ENCODE measurements around the gene LMAN1. TPM values are rescaled to one million over a fixed set of nuclear protein-coding genes. Genes with fewer than 3 reads are reported as not detected.

LMAN1 gene
- total RNA-seq, 2 donors from 2014 or later, result 91.0 to 112 TPM

DNA sequence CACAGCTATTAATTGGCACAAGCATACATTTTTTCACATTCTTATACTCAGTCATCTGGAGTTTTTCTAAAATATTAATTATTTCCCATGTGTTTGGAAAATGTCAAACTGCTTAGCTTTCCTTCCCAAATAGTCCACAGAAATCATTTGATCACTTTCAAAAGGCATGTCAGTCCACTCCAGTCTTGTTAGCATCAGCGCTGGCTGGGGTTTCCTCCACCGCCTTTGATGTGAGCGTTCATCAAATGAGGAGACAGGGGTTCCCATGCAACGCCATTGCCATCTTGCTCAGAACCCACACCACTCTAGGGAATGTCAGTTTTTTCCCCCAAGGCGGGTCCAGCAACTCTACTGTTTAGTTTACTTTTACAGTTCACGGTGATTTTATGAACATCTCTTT is 72.7 kb downstream of the LMAN1 start:
- Histone ChIP-seq H3K9me3 (no peaks in the 10 kb centered on the region), H3K27me3 (replicated peaks; ENCODE audit: insufficient read depth) (peaks cover 4% of the 10 kb centered on the region), H3K4me1 (replicated peaks) (no peaks in the 10 kb centered on the region), H3K4me3 (no peak overlapping the region), H3K36me3 (no peaks in the 10 kb centered on the region), H3K27ac (no peak overlapping the region)
- intact Hi-C loops (cut with DNase I), result no loop called here
- DNase-seq (ENCODE audit: low spot score), result no peak
- TF ChIP-seq POLR2AphosphoS5 (IDR thresholded peaks at IDR 0.05) (no peak), POLR2A (IDR thresholded peaks at IDR 0.05) (no peak)
- TF ChIP-seq, protein P1, sequence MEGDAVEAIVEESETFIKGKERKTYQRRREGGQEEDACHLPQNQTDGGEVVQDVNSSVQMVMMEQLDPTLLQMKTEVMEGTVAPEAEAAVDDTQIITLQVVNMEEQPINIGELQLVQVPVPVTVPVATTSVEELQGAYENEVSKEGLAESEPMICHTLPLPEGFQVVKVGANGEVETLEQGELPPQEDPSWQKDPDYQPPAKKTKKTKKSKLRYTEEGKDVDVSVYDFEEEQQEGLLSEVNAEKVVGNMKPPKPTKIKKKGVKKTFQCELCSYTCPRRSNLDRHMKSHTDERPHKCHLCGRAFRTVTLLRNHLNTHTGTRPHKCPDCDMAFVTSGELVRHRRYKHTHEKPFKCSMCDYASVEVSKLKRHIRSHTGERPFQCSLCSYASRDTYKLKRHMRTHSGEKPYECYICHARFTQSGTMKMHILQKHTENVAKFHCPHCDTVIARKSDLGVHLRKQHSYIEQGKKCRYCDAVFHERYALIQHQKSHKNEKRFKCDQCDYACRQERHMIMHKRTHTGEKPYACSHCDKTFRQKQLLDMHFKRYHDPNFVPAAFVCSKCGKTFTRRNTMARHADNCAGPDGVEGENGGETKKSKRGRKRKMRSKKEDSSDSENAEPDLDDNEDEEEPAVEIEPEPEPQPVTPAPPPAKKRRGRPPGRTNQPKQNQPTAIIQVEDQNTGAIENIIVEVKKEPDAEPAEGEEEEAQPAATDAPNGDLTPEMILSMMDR (IDR thresholded peaks at IDR 0.05), result no peak
- WGBS, result 17% methylated on average over 6 of the region's 6 CpGs

DNA sequence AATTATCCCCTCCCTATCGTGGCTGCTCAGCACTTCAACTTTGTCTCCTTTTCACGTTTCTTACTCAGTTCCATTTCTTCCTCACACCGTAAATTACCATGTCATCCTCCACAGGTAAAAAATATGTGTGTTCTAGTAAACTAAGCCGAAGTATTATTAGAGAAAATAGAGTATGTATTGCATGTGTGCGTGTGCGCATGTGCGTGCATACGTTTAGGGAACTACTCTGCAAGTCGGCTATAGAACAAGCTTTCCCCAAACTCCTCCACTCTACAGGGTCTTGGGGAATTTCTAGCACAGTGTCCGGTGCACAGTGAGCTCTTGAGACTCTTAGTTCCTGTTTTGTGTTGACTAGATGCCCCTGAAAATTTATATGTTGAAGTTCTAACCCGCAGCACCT is 76.7 kb downstream of the LMAN1 start:
- Histone ChIP-seq H3K4me3 (no peak overlapping the region), H3K36me3 (no peaks in the 10 kb centered on the region), H3K27me3 (replicated peaks; ENCODE audit: insufficient read depth) (peaks cover 6% of the 10 kb centered on the region), H3K27ac (no peak overlapping the region), H3K4me1 (replicated peaks) (no peaks in the 10 kb centered on the region), H3K9me3 (no peaks in the 10 kb centered on the region)
- WGBS, result 84% methylated on average over 11 of the region's 11 CpGs
- no peak for TF ChIP-seq POLR2A (IDR thresholded peaks at IDR 0.05)
- TF ChIP-seq, protein P1 (IDR thresholded peaks at IDR 0.05), result no peak
- TF ChIP-seq POLR2AphosphoS5 (IDR thresholded peaks at IDR 0.05), result no peak
- DNase-seq (ENCODE audit: low spot score), result no peak
- intact Hi-C loops (cut with DNase I), result no loop called here

DNA sequence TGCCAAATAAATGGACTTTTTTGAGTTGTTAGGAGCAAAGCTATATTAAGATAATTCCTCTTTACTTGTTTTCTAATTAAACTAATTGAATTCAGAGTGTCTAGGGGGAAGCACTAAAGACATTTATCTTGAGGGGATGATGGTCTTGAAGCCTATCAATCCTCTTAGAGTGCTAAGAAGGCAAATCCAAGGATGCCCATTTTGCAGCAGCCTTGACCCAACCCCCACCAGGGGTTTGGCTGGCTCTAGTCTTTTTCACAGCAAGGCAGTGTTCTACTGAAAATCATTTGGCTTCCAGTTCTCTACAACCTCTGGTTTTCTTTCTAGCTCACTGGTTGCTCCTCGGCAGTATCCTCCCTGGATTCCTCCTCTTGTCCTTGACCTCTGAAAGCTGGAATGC is 79.3 kb downstream of the LMAN1 start:
- H3K27ac ChIP-seq, result no peak overlapping the region
- H3K9me3 ChIP-seq, result no peaks in the 10 kb centered on the region
- no peak overlapping the region for H3K4me3 ChIP-seq
- no peaks in the 10 kb centered on the region for H3K4me1 ChIP-seq (replicated peaks)
- DNase-seq (ENCODE audit: low spot score), result no peak
- WGBS, result 48% methylated on average over 1 of the region's 1 CpG
- H3K36me3 ChIP-seq, result no peaks in the 10 kb centered on the region
- no peak for TF ChIP-seq POLR2AphosphoS5 (IDR thresholded peaks at IDR 0.05)
- TF ChIP-seq, protein P1 (IDR thresholded peaks at IDR 0.05), result no peak
- no peak for TF ChIP-seq POLR2A (IDR thresholded peaks at IDR 0.05)
- peaks cover 6% of the 10 kb centered on the region for H3K27me3 ChIP-seq (replicated peaks; ENCODE audit: insufficient read depth)
- intact Hi-C loops (cut with DNase I), result no loop called here

DNA sequence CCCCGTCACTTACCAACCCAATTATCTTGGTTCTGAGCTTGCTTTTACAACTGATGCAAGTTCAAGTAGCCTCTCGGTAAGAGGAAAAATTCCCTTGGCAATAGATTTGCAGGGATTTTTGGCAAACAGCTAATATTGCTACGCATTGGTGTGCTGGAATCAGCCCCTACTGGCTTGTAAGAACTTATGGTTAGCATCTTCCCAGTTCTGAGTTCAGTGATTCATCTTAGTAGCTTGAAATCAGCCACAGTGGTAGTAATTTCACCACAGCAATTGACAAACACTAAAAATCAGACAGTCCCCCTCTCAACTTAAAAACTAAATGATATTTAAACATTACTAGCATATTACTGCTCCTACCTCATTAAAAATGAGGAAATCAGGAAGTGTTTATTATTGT is 79.9 kb downstream of the LMAN1 start:
- Histone ChIP-seq H3K4me3 (no peak overlapping the region), H3K27me3 (replicated peaks; ENCODE audit: insufficient read depth) (peaks cover 7% of the 10 kb centered on the region), H3K4me1 (replicated peaks) (no peaks in the 10 kb centered on the region), H3K36me3 (no peaks in the 10 kb centered on the region), H3K9me3 (no peaks in the 10 kb centered on the region), H3K27ac (no peak overlapping the region)
- no peak for DNase-seq (ENCODE audit: low spot score)
- 64% methylated on average over 3 of the region's 3 CpGs for WGBS
- intact Hi-C loops (cut with DNase I), result no loop called here
- TF ChIP-seq, protein P1 (IDR thresholded peaks at IDR 0.05), result no peak
- TF ChIP-seq POLR2A (IDR thresholded peaks at IDR 0.05), result no peak
- TF ChIP-seq POLR2AphosphoS5 (IDR thresholded peaks at IDR 0.05), result no peak

DNA sequence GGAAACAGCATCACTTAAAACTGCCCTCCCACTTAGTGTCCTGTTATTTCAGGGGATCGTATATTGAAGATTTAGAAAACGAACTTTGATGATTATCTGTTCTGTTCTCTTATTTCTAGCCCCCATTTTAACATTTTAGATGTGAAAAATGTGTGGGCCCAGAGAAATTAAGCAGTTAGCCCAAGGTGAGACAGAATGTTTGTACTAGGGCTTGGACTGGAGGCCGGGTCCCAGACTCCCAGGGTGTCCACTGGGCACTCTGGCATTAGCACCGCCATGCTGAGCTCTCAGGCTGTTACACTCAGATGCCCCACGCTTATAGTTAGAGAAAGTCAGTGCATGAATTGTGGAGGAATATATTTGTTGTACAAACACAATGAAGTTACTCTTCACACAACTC is 80.3 kb downstream of the LMAN1 start:
- intact Hi-C loops (cut with DNase I), result no loop called here

More for the DNA sequence above, 80.3 kb downstream of the LMAN1 start:
- WGBS, result 73% methylated on average over 5 of the region's 5 CpGs
- H3K36me3 ChIP-seq, result no peaks in the 10 kb centered on the region
- no peak overlapping the region for H3K27ac ChIP-seq
- no peak for TF ChIP-seq POLR2A (IDR thresholded peaks at IDR 0.05)
- TF ChIP-seq, protein P1 (IDR thresholded peaks at IDR 0.05), result no peak
- no peak for TF ChIP-seq POLR2AphosphoS5 (IDR thresholded peaks at IDR 0.05)
- no peaks in the 10 kb centered on the region for H3K4me1 ChIP-seq (replicated peaks)
- no peak overlapping the region for H3K4me3 ChIP-seq
- H3K9me3 ChIP-seq, result no peaks in the 10 kb centered on the region
- H3K27me3 ChIP-seq (replicated peaks; ENCODE audit: insufficient read depth), result peaks cover 11% of the 10 kb centered on the region
- DNase-seq (ENCODE audit: low spot score), result no peak

Data from prostate gland (tissue), 2 donors.